Activated CD4-positive, alpha-beta T cell treated with anti-CD3 and anti-CD28 coated beads for 4 hours (primary cell): ENCODE measurements around the gene TLR4.

Source experiments
- DNase-seq, 2 donors: peaks; one replicate each; pipeline ENCODE4 v3.0.0-alpha.2; 2020

The TLR4 gene

GRCh38 chr9:117704024-117704575, at the start of gene TLR4:
TLR4 (plus strand) TSS chr9:117704403; CDS start chr9:117704473, 70 bp downstream.
- no peak for DNase-seq

- DNase-seq: no peak
Measured at GRCh38 chr9:117656002-117656401, 48.2 kb upstream of the TLR4 start.

- no peak for DNase-seq
Measured at GRCh38 chr9:117662651-117663050, 41.6 kb upstream of the TLR4 start.

GRCh38 chr9:117664419-117664818, 39.8 kb upstream of the TLR4 start:
- no peak for DNase-seq

GRCh38 chr9:117665601-117666385, 38.4 kb upstream of the TLR4 start:
- DNase-seq: no peak

GRCh38 chr9:117671468-117671867, 32.7 kb upstream of the TLR4 start:
- DNase-seq: no peak

- DNase-seq: no peak
Measured at GRCh38 chr9:117672369-117672768, 31.8 kb upstream of the TLR4 start.

- no peak for DNase-seq
Measured at GRCh38 chr9:117677572-117677971, 26.6 kb upstream of the TLR4 start.

- no peak for DNase-seq
Measured at GRCh38 chr9:117678871-117679270, 25.3 kb upstream of the TLR4 start.

GRCh38 chr9:117679416-117679815, 24.8 kb upstream of the TLR4 start:
- DNase-seq: no peak

- DNase-seq: no peak
Measured at GRCh38 chr9:117681888-117682287, 22.3 kb upstream of the TLR4 start.

GRCh38 chr9:117682955-117683710, 21.1 kb upstream of the TLR4 start:
- no peak for DNase-seq

- DNase-seq: no peak
Measured at GRCh38 chr9:117687532-117687931, 16.7 kb upstream of the TLR4 start.

GRCh38 chr9:117691367-117691766, 12.8 kb upstream of the TLR4 start:
- no peak for DNase-seq

- no peak for DNase-seq
Measured at GRCh38 chr9:117696154-117696553, 8.0 kb upstream of the TLR4 start.

- DNase-seq: no peak
Measured at GRCh38 chr9:117697046-117697445, 7.2 kb upstream of the TLR4 start.

GRCh38 chr9:117703537-117703936, 666 bp upstream of the TLR4 start:
- DNase-seq: no peak

- DNase-seq: no peak
Measured at GRCh38 chr9:117704597-117704996, 394 bp downstream of the TLR4 start.

- DNase-seq: no peak
Measured at GRCh38 chr9:117705386-117705785, 1.2 kb downstream of the TLR4 start.

- no peak for DNase-seq
Measured at GRCh38 chr9:117706421-117707116, 2.4 kb downstream of the TLR4 start.

- DNase-seq: no peak
Measured at GRCh38 chr9:117707561-117707960, 3.4 kb downstream of the TLR4 start.

GRCh38 chr9:117709936-117710335, 5.7 kb downstream of the TLR4 start:
- no peak for DNase-seq

GRCh38 chr9:117714282-117714681, 10.1 kb downstream of the TLR4 start:
- no peak for DNase-seq
